ENCODE results near the gene WDR82. TPM values are rescaled to one million over a fixed set of nuclear protein-coding genes. Genes with fewer than 3 reads are reported as not detected.

Gene WDR82
- total RNA-seq, 5 donors from 2014 or later (not counting 1 experiment from before 2014, with no cell fraction given): 119 to 159 (median 154) TPM

DNA sequence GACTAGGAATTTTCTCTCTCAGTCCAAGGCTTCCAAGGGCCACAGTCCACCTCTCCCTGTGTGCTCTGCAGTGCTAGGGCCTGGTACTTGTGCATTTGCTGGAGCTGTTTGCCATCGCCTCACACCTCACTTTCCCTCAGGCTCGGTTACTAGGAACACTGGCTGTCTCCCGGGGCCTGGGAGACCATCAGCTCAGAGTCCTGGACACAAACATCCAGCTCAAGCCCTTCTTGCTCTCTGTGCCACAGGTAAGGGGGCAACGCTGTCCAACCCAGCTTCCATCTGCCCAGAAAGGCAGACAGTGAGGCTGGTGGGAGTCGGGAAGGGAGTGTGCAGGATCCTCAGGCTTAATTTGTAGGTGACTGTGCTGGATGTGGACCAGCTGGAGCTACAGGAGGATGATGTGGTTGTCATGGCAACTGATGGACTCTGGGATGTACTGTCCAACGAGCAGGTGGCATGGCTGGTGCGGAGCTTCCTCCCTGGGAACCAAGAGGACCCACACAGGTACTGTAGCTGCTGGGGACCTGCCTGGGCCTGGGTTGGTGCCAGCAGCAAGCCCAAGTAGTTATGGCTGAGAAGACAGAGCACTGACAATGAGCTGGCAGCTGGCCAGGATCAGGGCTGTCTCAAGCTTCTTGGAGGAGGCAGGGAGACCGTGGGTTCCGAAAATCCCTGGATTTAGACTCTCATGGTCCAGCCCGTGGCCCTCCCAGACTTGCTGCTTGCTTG is 29.5 kb downstream of the WDR82 start:
- CTCF ChIA-PET: interaction anchor here in 1 of 2 donors (0.7 to 1.1 kb wide), 2 partner anchors 22 to 31 kb away, joined by 3 to 6 read pairs; no protein-coding TSS in a partner anchor
- ATAC-seq (replicated peaks in 1 of 4) (no peak), DNase-seq (peak in 5 of 35 experiments; percentile 26 to 54 (median 48))
- Histone ChIP-seq H3K4me1 (ENCODE audit: control insufficient read depth in 1 of 2, extremely low read depth in 1 of 2, insufficient read depth in 2 of 2, low read length in 2 of 2) (peaks cover 44 to 96% of the 10 kb centered on the region in 2 experiments), H3K27me3 (replicated peaks in 1 of 2; ENCODE audit: control insufficient read depth in 2 of 2, extremely low read depth in 1 of 2, insufficient read depth in 2 of 2, low read length in 1 of 2) (no peaks in the 10 kb centered on the region), H3K27ac (ENCODE audit: low read length) (peak overlapping the region; percentile 89), H3K4me3 (ENCODE audit: control insufficient read depth in 1 of 2, extremely low read depth in 1 of 2, low read length in 1 of 2) (no peak overlapping the region), H3K36me3 (ENCODE audit: control insufficient read depth in 2 of 2, extremely low read depth in 1 of 2, insufficient read depth in 1 of 2, low read length in 1 of 2) (peaks cover 15 to 45% of the 10 kb centered on the region in 2 donors), H3K9me3 (no peaks in the 10 kb centered on the region)
- WGBS (ENCODE audit: insufficient coverage): 77% methylated on average over 9 of the region's 10 CpGs
- peak overlapping the region in 1 of 3 donors; percentile 82 for H3K4me3 Mint-ChIP-seq
- peaks cover 87 to 89% (median 88%) of the 10 kb centered on the region in 3 donors for H3K4me1 Mint-ChIP-seq
- H3K27me3 Mint-ChIP-seq: no peaks in the 10 kb centered on the region
- peaks cover 30% of the 10 kb centered on the region for H3K36me3 Mint-ChIP-seq
- H3K9me3 Mint-ChIP-seq: no peaks in the 10 kb centered on the region
- H3K27ac Mint-ChIP-seq: peak overlapping the region; percentile 92 to 97
- POLR2A ChIA-PET: interaction anchor here (1.3 to 1.5 kb wide), 2 partner anchors 15 to 28 kb away, joined by 3 to 7 read pairs; no protein-coding TSS in a partner anchor

DNA sequence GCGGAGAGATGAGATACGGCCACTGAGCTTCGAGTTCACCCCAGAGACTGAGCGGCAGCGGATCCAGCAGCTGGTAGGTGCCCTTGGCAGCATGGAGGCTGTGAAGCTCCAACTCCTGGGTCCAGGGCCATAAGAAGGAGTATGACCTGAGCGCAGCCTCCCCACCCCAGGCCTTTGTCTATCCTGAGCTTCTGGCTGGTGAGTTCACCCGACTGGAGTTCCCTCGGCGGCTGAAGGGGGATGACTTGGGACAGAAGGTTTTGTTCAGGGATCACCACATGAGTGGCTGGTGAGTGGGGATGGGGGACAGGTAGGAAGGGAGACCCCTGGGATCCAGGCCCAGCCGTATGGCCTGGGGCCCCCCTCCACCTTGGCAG is 30.3 kb downstream of the WDR82 start:
- Mint-ChIP-seq H3K27ac (peak overlapping the region; percentile 92 to 97), H3K4me1 (peaks cover 87 to 89% (median 88%) of the 10 kb centered on the region in 3 donors), H3K4me3 (peak overlapping the region in 2 of 3 donors; percentile 82), H3K27me3 (no peaks in the 10 kb centered on the region), H3K9me3 (no peaks in the 10 kb centered on the region), H3K36me3 (peaks cover 27% of the 10 kb centered on the region)
- DNase-seq: peak in 1 of 35 experiments; percentile 12
- Histone ChIP-seq H3K4me3 (ENCODE audit: control insufficient read depth in 1 of 2, extremely low read depth in 1 of 2, low read length in 1 of 2) (peak overlapping the region in 1 of 2 donors; percentile 88), H3K36me3 (ENCODE audit: control insufficient read depth in 2 of 2, extremely low read depth in 1 of 2, insufficient read depth in 1 of 2, low read length in 1 of 2) (peaks cover 15 to 45% of the 10 kb centered on the region in 2 donors), H3K4me1 (ENCODE audit: control insufficient read depth in 1 of 2, extremely low read depth in 1 of 2, insufficient read depth in 2 of 2, low read length in 2 of 2) (peaks cover 40 to 94% of the 10 kb centered on the region in 2 experiments), H3K9me3 (no peaks in the 10 kb centered on the region), H3K27me3 (replicated peaks in 1 of 2; ENCODE audit: control insufficient read depth in 2 of 2, extremely low read depth in 1 of 2, insufficient read depth in 2 of 2, low read length in 1 of 2) (no peaks in the 10 kb centered on the region), H3K27ac (ENCODE audit: low read length) (peak overlapping the region; percentile 89)
- ATAC-seq (replicated peaks in 1 of 4): no peak
- 98% methylated on average over 10 of the region's 10 CpGs for WGBS (ENCODE audit: insufficient coverage)
- ChIA-PET POLR2A (interaction anchor here in 1 of 2 donors (0.7 to 1.5 kb wide), 2 partner anchors 23 to 29 kb away, joined by 6 to 7 read pairs; no protein-coding TSS in a partner anchor), CTCF (interaction anchor here in 1 of 2 donors (0.7 to 1.1 kb wide), 2 partner anchors 23 to 32 kb away, joined by 3 to 6 read pairs; no protein-coding TSS in a partner anchor)

GRCh38 chr3:52247409-52248164 is 30.9 kb downstream of the WDR82 start:
- ChIA-PET CTCF (interaction anchor here in 1 of 2 donors (0.6 kb wide), 1 partner anchor 32 kb away, joined by 5 read pairs; no protein-coding TSS in a partner anchor), POLR2A (interaction anchor here in 1 of 2 donors (0.7 kb wide), 1 partner anchor 23 kb away, joined by 6 read pairs; no protein-coding TSS in a partner anchor)
- Histone ChIP-seq H3K27me3 (replicated peaks in 1 of 2; ENCODE audit: control insufficient read depth in 2 of 2, extremely low read depth in 1 of 2, insufficient read depth in 2 of 2, low read length in 1 of 2) (no peaks in the 10 kb centered on the region), H3K36me3 (ENCODE audit: control insufficient read depth in 2 of 2, extremely low read depth in 1 of 2, insufficient read depth in 1 of 2, low read length in 1 of 2) (peaks cover 15 to 45% of the 10 kb centered on the region in 2 donors), H3K27ac (ENCODE audit: low read length) (peak overlapping the region; percentile 89), H3K4me1 (ENCODE audit: control insufficient read depth in 1 of 2, extremely low read depth in 1 of 2, insufficient read depth in 2 of 2, low read length in 2 of 2) (peaks cover 40 to 88% of the 10 kb centered on the region in 2 experiments), H3K9me3 (no peaks in the 10 kb centered on the region), H3K4me3 (ENCODE audit: control insufficient read depth in 1 of 2, extremely low read depth in 1 of 2, low read length in 1 of 2) (peak overlapping the region; percentile 81 to 88)
- Mint-ChIP-seq H3K27me3 (no peaks in the 10 kb centered on the region), H3K4me1 (peaks cover 84 to 88% (median 85%) of the 10 kb centered on the region in 3 donors), H3K4me3 (peak overlapping the region; percentile 78 to 82 (median 82)), H3K36me3 (peaks cover 24% of the 10 kb centered on the region), H3K9me3 (no peaks in the 10 kb centered on the region), H3K27ac (peak overlapping the region; percentile 92 to 97)
- DNase-seq (peak in 1 of 35 experiments; percentile 12), ATAC-seq (replicated peaks in 1 of 4) (no peak)
- WGBS (ENCODE audit: insufficient coverage): 89% methylated on average over 4 of the region's 7 CpGs

- ATAC-seq (replicated peaks in 1 of 4) (no peak), DNase-seq (peak in 2 of 35 experiments; percentile 23 to 38)
- H3K36me3 ChIP-seq (ENCODE audit: control insufficient read depth in 2 of 2, extremely low read depth in 1 of 2, insufficient read depth in 1 of 2, low read length in 1 of 2): peaks cover 14 to 43% of the 10 kb centered on the region in 2 donors
- ChIA-PET CTCF (interaction anchor here in 1 of 2 donors (0.6 kb wide), 1 partner anchor 33 kb away, joined by 5 read pairs; no protein-coding TSS in a partner anchor), POLR2A (interaction anchor here in 1 of 2 donors (1.1 kb wide), 1 partner anchor 31 kb away, joined by 4 read pairs; the partner anchor contains the start of gene WDR82)
- H3K4me1 ChIP-seq (ENCODE audit: control insufficient read depth in 1 of 2, extremely low read depth in 1 of 2, insufficient read depth in 2 of 2, low read length in 2 of 2): peaks cover 37 to 81% of the 10 kb centered on the region in 2 experiments
- peaks cover 82 to 85% (median 83%) of the 10 kb centered on the region in 3 donors for H3K4me1 Mint-ChIP-seq
- H3K4me3 ChIP-seq (ENCODE audit: control insufficient read depth in 1 of 2, extremely low read depth in 1 of 2, low read length in 1 of 2): peak overlapping the region; percentile 81 to 88
- peak overlapping the region; percentile 89 for H3K27ac ChIP-seq (ENCODE audit: low read length)
- peak overlapping the region; percentile 78 to 82 (median 82) for H3K4me3 Mint-ChIP-seq
- WGBS (ENCODE audit: insufficient coverage): 28% methylated on average over 6 of the region's 14 CpGs
- no peaks in the 10 kb centered on the region for H3K9me3 Mint-ChIP-seq
- peak overlapping the region; percentile 92 to 97 for H3K27ac Mint-ChIP-seq
- H3K27me3 Mint-ChIP-seq: no peaks in the 10 kb centered on the region
- peaks cover 21% of the 10 kb centered on the region for H3K36me3 Mint-ChIP-seq
- no peaks in the 10 kb centered on the region for H3K9me3 ChIP-seq
- H3K27me3 ChIP-seq (replicated peaks in 1 of 2; ENCODE audit: control insufficient read depth in 2 of 2, extremely low read depth in 1 of 2, insufficient read depth in 2 of 2, low read length in 1 of 2): no peaks in the 10 kb centered on the region
Measured at GRCh38 chr3:52246728-52247408, 31.6 kb downstream of the WDR82 start.

- H3K4me3 Mint-ChIP-seq: peak overlapping the region; percentile 78 to 82 (median 82)
Measured at GRCh38 chr3:52246264-52246620, 32.2 kb downstream of the WDR82 start.

More at GRCh38 chr3:52246264-52246620, 32.2 kb downstream of the WDR82 start:
- no peaks in the 10 kb centered on the region for H3K27me3 ChIP-seq (replicated peaks in 1 of 2; ENCODE audit: control insufficient read depth in 2 of 2, extremely low read depth in 1 of 2, insufficient read depth in 2 of 2, low read length in 1 of 2)
- Mint-ChIP-seq H3K9me3 (no peaks in the 10 kb centered on the region), H3K27ac (peak overlapping the region; percentile 92 to 97), H3K4me1 (peaks cover 84 to 86% (median 85%) of the 10 kb centered on the region in 3 donors), H3K27me3 (no peaks in the 10 kb centered on the region), H3K36me3 (peaks cover 21% of the 10 kb centered on the region)
- peak in 3 of 35 experiments; percentile 24 to 37 (median 33) for DNase-seq
- peak; percentile 13 to 17 (median 16) for ATAC-seq (replicated peaks in 1 of 4)
- H3K27ac ChIP-seq (ENCODE audit: low read length): peak overlapping the region; percentile 89
- no peaks in the 10 kb centered on the region for H3K9me3 ChIP-seq
- CTCF ChIA-PET: no interaction called here
- peaks cover 38 to 81% of the 10 kb centered on the region in 2 experiments for H3K4me1 ChIP-seq (ENCODE audit: control insufficient read depth in 1 of 2, extremely low read depth in 1 of 2, insufficient read depth in 2 of 2, low read length in 2 of 2)
- WGBS (ENCODE audit: insufficient coverage): 9% methylated on average over 4 of the region's 8 CpGs
- POLR2A ChIA-PET: interaction anchor here in 1 of 2 donors (0.7 to 1.1 kb wide), 2 partner anchors 25 to 32 kb away, joined by 4 to 5 read pairs; partner anchors contain the start of gene WDR82
- peaks cover 10 to 37% of the 10 kb centered on the region in 2 donors for H3K36me3 ChIP-seq (ENCODE audit: control insufficient read depth in 2 of 2, extremely low read depth in 1 of 2, insufficient read depth in 1 of 2, low read length in 1 of 2)
- peak overlapping the region; percentile 81 to 88 for H3K4me3 ChIP-seq (ENCODE audit: control insufficient read depth in 1 of 2, extremely low read depth in 1 of 2, low read length in 1 of 2)
